A549 (cell line): ENCODE data around the gene ARHGAP19. TPM values are rescaled to one million over a fixed set of nuclear protein-coding genes. Genes with fewer than 3 reads are reported as not detected.

ENCODE experiments used
- ATAC-seq, 2 experiments: fragments of 200-7000 bp in 1 of 2; fragments of >200 bp in 1 of 2; cut with Nextera tagmentation in 1 of 2; cut with Tn5 transposase in 1 of 2; 3 replicates each; pipeline versions ENCODE4 v1.8.0 to v1.9.1; 2018 to 2020; ENCODE audit warnings: mild to moderate bottlenecking in 1 of 2, moderate library complexity in 1 of 2
- CTCF ChIA-PET: fragments of 300-600 bp; sonication (Branson Sonifier 250); formaldehyde crosslinking; extraction: SDS; loops from one replicate; lab custom pipeline; 2021; ENCODE audit warnings: antibody characterized with exemption, inconsistent platforms; lab: Yijun Ruan, JAX
- POLR2A ChIA-PET: fragments of 350-600 bp; formaldehyde crosslinking; extraction: SDS; loops from one replicate; lab custom pipeline; 2021; ENCODE audit warnings: antibody characterized with exemption, inconsistent platforms; lab: Yijun Ruan, JAX
- DNase-seq, 2 experiments: peaks; one replicate each; pipeline versions ENCODE4 v3.0.0 to v3.0.0-alpha.2; 2011 to 2016; ENCODE audit warnings: low read depth in 1 of 2, low spot score in 1 of 2
- FAIRE-seq: peaks from 2 replicates; lab custom pipeline; 2011; peaks lifted over from hg19 to GRCh38; lab: Jason Lieb, UNC
- H3K27ac ChIP-seq, 2 experiments: fragments of >200 bp; sonication (Bioruptor Twin); formaldehyde crosslinking; 3 replicates each; pipeline ENCODE4 v1.5.1; 2016 to 2017
- H3K4me1 ChIP-seq: fragments of >200 bp; sonication (Bioruptor Twin); formaldehyde crosslinking; 3 replicates; pipeline ENCODE4 v1.6.1; 2016
- H3K4me2 ChIP-seq: fragments of >200 bp; sonication (Bioruptor Twin); formaldehyde crosslinking; 3 replicates; pipeline ENCODE4 v1.6.1; 2016
- H3K4me3 ChIP-seq: fragments of >200 bp; sonication (Bioruptor Twin); formaldehyde crosslinking; 3 replicates; pipeline ENCODE4 v1.5.1; 2016
- H3K9me3 ChIP-seq: fragments of >200 bp; sonication (Bioruptor Twin); formaldehyde crosslinking; 3 replicates; pipeline ENCODE4 v1.6.1; 2016
- BHLHE40 ChIP-seq: IDR thresholded peaks from 2 replicates; pipeline ENCODE4 v1.6.1; 2012; ENCODE audit warnings: low read depth, low read length, inconsistent platforms
- CBX8 ChIP-seq: fragments of 200-600 bp; sonication (generic); IDR thresholded peaks from 2 replicates; pipeline ENCODE4 v1.6.1; 2016
- CEBPB ChIP-seq, 2 experiments: fragments of >200 bp in 1 of 2; sonication (Bioruptor Twin) in 1 of 2; formaldehyde crosslinking in 1 of 2; IDR thresholded peaks; 2 replicates each; pipeline ENCODE4 v1.6.1; 2012 to 2016
- CHD2 ChIP-seq: fragments of 150-350 bp; IDR thresholded peaks from 2 replicates; pipeline ENCODE4 v1.6.1; 2014; ENCODE audit warnings: low read length; ENCODE audit not compliant: partially characterized antibody
- CHD4 ChIP-seq: fragments of 200-600 bp; sonication (generic); IDR thresholded peaks from 2 replicates; pipeline ENCODE4 v1.6.1; 2016; ENCODE audit warnings: antibody characterized with exemption, mild to moderate bottlenecking, borderline replicate concordance
- FOSL2 ChIP-seq, 2 experiments: fragments of 450-650 bp in 1 of 2; fragments of >200 bp in 1 of 2; sonication (Bioruptor Twin) in 1 of 2; formaldehyde crosslinking; IDR thresholded peaks; 2 replicates each; pipeline versions ENCODE4 v1.5.0 to v1.6.1; 2016 to 2020; ENCODE audit warnings: mild to moderate bottlenecking in 1 of 2, moderate library complexity in 1 of 2
- HOXB13 ChIP-seq: fragments of 250-450 bp; sonication (Bioruptor Pico); IDR thresholded peaks from 2 replicates; pipeline ENCODE4 v1.5.0; 2020; ENCODE audit warnings: low read depth, mild to moderate bottlenecking, moderate library complexity
- JUNB ChIP-seq: fragments of >200 bp; sonication (Bioruptor Twin); formaldehyde crosslinking; IDR thresholded peaks from 2 replicates; pipeline ENCODE4 v1.6.1; 2016
- NPAS2 ChIP-seq: fragments of 250-450 bp; sonication (Bioruptor Pico); IDR thresholded peaks from 2 replicates; pipeline ENCODE4 v1.8.0; 2022; ENCODE audit warnings: mild to moderate bottlenecking, moderate library complexity, borderline replicate concordance
- NR3C1 ChIP-seq: fragments of >200 bp; sonication (Bioruptor Twin); formaldehyde crosslinking; IDR thresholded peaks from 3 replicates; pipeline ENCODE4 v1.6.1; 2017
- PHF8 ChIP-seq: fragments of 200-600 bp; sonication (generic); IDR thresholded peaks from 2 replicates; pipeline ENCODE4 v1.6.1; 2016; ENCODE audit warnings: low read depth, mild to moderate bottlenecking, antibody characterized with exemption, moderate library complexity, borderline replicate concordance
- RAD21 ChIP-seq, 2 experiments: fragments of >200 bp in 1 of 2; sonication (Bioruptor Twin) in 1 of 2; formaldehyde crosslinking in 1 of 2; IDR thresholded peaks in 1 of 2; conservative IDR thresholded peaks in 1 of 2; 2 replicates in 1 of 2; 3 replicates in 1 of 2; pipeline ENCODE4 v1.6.1; 2012 to 2018; ENCODE audit warnings: inconsistent platforms in 1 of 2
- RARB ChIP-seq: fragments of 250-450 bp; sonication (Bioruptor Pico); IDR thresholded peaks from 2 replicates; pipeline ENCODE4 v1.8.0; 2021; ENCODE audit warnings: mild to moderate bottlenecking, moderate library complexity
- RCOR1 ChIP-seq: fragments of 150-350 bp; IDR thresholded peaks from 2 replicates; pipeline ENCODE4 v1.6.1; 2014; ENCODE audit warnings: antibody characterized with exemption, low read length, low read depth
- RNF2 ChIP-seq: fragments of 200-600 bp; sonication (generic); IDR thresholded peaks from 2 replicates; pipeline ENCODE4 v1.6.1; 2016; ENCODE audit warnings: low read depth, mild to moderate bottlenecking, antibody characterized with exemption, moderate library complexity, borderline replicate concordance
- SMC3 ChIP-seq: fragments of >200 bp; sonication (Bioruptor Twin); formaldehyde crosslinking; IDR thresholded peaks from 3 replicates; pipeline ENCODE4 v1.6.1; 2018; ENCODE audit warnings: inconsistent platforms
- ZSCAN20 ChIP-seq: fragments of 250-450 bp; sonication (Bioruptor Pico); IDR thresholded peaks from 2 replicates; pipeline ENCODE4 v1.8.0; 2022; ENCODE audit warnings: mild to moderate bottlenecking, moderate library complexity
- WGBS: methylation state at CpG from one replicate; pipeline ENCODE4 v1.1.6; 2017; ENCODE audit errors: missing lambda C conversion rate; 5-methylcytosine and 5-hydroxymethylcytosine counted together
- polyA plus RNA-seq, 4 experiments: library from polyadenylated mRNA; depleted of rRNA in 3 of 4; stranded (reverse); fragments of >200 nt; fragmentation: RNase III in 1 of 4; extraction: RNeasy Plus Mini Kit Qiagen cat#74134 plus additional on column Dnase treatment in 1 of 4; gene quantifications; 2 replicates in 3 of 4; 3 replicates in 1 of 4; pipeline ENCODE4 v1.2.3, GENCODE V29; 2011 to 2017
- TF ChIP-seq, protein P1 (sequence below): fragments of 250-450 bp; sonication (Bioruptor Pico); IDR thresholded peaks from 2 replicates; pipeline ENCODE4 v1.5.0; 2021; ENCODE audit warnings: mild to moderate bottlenecking, moderate library complexity, borderline replicate concordance
- TF ChIP-seq, protein P2 (sequence below): fragments of >200 bp; sonication (Bioruptor Twin); formaldehyde crosslinking; IDR thresholded peaks from 3 replicates; pipeline ENCODE4 v1.5.1; 2016
- TF ChIP-seq, protein P3 (sequence below): fragments of >200 bp; sonication (Bioruptor Twin); formaldehyde crosslinking; IDR thresholded peaks from 3 replicates; pipeline ENCODE4 v1.6.1; 2016
- TF ChIP-seq, protein P4 (sequence below): fragments of 250-450 bp; sonication (Bioruptor Pico); IDR thresholded peaks from 2 replicates; pipeline ENCODE4 v1.5.0; 2020; ENCODE audit warnings: low read depth, mild to moderate bottlenecking, moderate library complexity

ARHGAP19 gene
- polyA plus RNA-seq, 2 of the 4 experiments (the other 2 are of a cell fraction) = 6.0 to 11.9 TPM

DNA sequence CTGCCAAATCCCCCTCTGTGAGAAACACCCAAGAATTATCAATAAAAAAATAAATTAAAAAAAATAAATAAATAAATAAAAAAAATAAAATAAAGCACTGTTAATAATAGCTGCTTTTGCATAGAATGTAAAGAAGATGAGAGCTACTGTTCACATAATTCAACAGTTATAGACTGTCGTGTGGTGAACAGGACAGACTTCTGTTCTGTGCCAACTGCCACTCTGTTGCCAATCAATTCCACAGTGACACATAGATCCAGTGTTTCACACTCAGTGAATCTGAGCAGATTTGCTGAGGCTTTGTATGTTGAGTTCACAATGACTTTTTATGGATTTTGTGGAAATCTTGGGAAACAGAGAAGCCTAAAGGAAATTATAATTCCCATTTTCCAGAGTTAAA is 14.9 kb downstream of the ARHGAP19 start:
- CTCF ChIA-PET = interaction anchor here (0.7 to 2.9 kb wide), 14 partner anchors 9 to 94 kb away, joined by 5 to 43 read pairs (median 12); partner anchors contain the start of genes ARHGAP19 and FRAT2
- FAIRE-seq (no peak), DNase-seq (no peak), ATAC-seq (no peak)
- Histone ChIP-seq H3K9me3 (no peaks in the 10 kb centered on the region), H3K4me1 (peaks cover 21% of the 10 kb centered on the region), H3K27ac (no peak overlapping the region), H3K4me2 (no peak overlapping the region), H3K4me3 (no peak overlapping the region)
- POLR2A ChIA-PET = no interaction called here
- TF ChIP-seq ZSCAN20 (CRISPR knock-in tag) (no peak), NR3C1 (no peak), HOXB13 (CRISPR knock-in tag) (no peak), FOSL2 (IDR thresholded peaks at IDR 0.05) (no peak), FOSL2 (CRISPR knock-in tag; IDR thresholded peaks at IDR 0.05) (no peak), RNF2 (no peak), NPAS2 (CRISPR knock-in tag) (no peak), RCOR1 (no peak), SMC3 (no peak), CEBPB (IDR thresholded peaks at IDR 0.05) (no peak), CHD4 (no peak), CHD2 (no peak), PHF8 (no peak)
- TF ChIP-seq, protein P1, sequence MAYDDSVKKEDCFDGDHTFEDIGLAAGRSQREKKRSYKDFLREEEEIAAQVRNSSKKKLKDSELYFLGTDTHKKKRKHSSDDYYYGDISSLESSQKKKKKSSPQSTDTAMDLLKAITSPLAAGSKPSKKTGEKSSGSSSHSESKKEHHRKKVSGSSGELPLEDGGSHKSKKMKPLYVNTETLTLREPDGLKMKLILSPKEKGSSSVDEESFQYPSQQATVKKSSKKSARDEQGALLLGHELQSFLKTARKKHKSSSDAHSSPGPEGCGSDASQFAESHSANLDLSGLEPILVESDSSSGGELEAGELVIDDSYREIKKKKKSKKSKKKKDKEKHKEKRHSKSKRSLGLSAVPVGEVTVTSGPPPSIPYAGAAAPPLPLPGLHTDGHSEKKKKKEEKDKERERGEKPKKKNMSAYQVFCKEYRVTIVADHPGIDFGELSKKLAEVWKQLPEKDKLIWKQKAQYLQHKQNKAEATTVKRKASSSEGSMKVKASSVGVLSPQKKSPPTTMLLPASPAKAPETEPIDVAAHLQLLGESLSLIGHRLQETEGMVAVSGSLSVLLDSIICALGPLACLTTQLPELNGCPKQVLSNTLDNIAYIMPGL (CRISPR knock-in tag) = no peak
- TF ChIP-seq, protein P2, sequence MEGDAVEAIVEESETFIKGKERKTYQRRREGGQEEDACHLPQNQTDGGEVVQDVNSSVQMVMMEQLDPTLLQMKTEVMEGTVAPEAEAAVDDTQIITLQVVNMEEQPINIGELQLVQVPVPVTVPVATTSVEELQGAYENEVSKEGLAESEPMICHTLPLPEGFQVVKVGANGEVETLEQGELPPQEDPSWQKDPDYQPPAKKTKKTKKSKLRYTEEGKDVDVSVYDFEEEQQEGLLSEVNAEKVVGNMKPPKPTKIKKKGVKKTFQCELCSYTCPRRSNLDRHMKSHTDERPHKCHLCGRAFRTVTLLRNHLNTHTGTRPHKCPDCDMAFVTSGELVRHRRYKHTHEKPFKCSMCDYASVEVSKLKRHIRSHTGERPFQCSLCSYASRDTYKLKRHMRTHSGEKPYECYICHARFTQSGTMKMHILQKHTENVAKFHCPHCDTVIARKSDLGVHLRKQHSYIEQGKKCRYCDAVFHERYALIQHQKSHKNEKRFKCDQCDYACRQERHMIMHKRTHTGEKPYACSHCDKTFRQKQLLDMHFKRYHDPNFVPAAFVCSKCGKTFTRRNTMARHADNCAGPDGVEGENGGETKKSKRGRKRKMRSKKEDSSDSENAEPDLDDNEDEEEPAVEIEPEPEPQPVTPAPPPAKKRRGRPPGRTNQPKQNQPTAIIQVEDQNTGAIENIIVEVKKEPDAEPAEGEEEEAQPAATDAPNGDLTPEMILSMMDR = no peak
- TF ChIP-seq, protein P3, sequence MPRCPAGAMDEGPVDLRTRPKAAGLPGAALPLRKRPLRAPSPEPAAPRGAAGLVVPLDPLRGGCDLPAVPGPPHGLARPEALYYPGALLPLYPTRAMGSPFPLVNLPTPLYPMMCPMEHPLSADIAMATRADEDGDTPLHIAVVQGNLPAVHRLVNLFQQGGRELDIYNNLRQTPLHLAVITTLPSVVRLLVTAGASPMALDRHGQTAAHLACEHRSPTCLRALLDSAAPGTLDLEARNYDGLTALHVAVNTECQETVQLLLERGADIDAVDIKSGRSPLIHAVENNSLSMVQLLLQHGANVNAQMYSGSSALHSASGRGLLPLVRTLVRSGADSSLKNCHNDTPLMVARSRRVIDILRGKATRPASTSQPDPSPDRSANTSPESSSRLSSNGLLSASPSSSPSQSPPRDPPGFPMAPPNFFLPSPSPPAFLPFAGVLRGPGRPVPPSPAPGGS = no peak
- WGBS = 79% methylated on average over 1 of the region's 1 CpG

DNA sequence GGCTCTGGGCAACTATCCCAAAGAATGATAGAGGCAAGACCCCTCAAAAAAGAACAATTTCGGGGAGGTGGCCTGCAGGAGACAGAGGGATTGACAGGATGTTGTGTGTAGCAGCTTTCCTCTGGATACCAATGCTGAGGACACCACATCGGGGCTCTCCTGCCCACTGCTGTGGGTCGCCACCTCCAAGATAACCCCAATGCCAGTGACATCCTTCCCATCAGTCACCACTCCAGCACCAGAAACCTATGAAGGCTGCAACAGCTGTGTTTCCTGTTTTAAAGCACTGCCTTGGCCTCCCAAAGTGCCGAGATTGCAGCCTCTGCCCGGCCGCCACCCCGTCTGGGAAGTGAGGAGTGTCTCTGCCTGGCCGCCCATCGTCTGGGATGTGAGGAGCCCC is 17.6 kb downstream of the ARHGAP19 start:
- WGBS = 64% methylated on average over 3 of the region's 9 CpGs
- H3K4me1 ChIP-seq = peaks cover 19% of the 10 kb centered on the region
- no peak for ATAC-seq
- no peak for FAIRE-seq
- no peak overlapping the region for H3K27ac ChIP-seq
- ChIA-PET CTCF (interaction anchor here (0.8 to 1.1 kb wide), 4 partner anchors 11 to 80 kb away, joined by 3 to 4 read pairs (median 3); partner anchors contain the start of gene ARHGAP19), POLR2A (no interaction called here)
- no peak overlapping the region for H3K4me2 ChIP-seq
- no peaks in the 10 kb centered on the region for H3K9me3 ChIP-seq
- DNase-seq = no peak
- no peak for TF ChIP-seq CHD2
- TF ChIP-seq, all 56 proteins: peak for 0
- H3K4me3 ChIP-seq = no peak overlapping the region

DNA sequence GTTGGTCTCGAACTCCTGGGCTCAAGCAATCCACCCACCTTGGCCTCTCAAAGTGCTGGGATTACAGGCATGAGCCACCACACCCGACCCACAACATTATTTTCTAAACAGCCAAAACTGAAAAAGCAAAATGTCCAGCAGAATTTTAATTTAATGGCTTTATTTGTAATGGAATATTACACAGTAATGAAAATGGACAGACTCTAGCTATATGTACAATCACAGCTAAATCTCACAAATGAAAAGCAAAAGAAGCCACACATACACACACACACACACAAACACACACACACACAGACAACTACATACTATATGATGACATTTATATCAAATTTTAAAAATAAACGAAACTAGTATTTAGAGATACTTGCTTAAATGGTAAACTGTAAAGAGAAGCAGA is 18.7 kb downstream of the ARHGAP19 start:
- ATAC-seq (no peak), DNase-seq (no peak), FAIRE-seq (no peak)
- WGBS = 84% methylated on average over 3 of the region's 3 CpGs
- Histone ChIP-seq H3K4me1 (peaks cover 8% of the 10 kb centered on the region), H3K4me3 (no peak overlapping the region), H3K4me2 (no peak overlapping the region), H3K27ac (no peak overlapping the region), H3K9me3 (no peaks in the 10 kb centered on the region)
- CTCF ChIA-PET = interaction anchor here (0.9 to 1.7 kb wide), 3 partner anchors 13 to 86 kb away, joined by 3 to 4 read pairs (median 3); partner anchors contain the start of gene ARHGAP19
- TF ChIP-seq RARB (CRISPR knock-in tag) (no peak), JUNB (no peak), RAD21 (conservative IDR thresholded peaks at IDR 0.05 in 1 of 2, IDR thresholded peaks at IDR 0.05 in 1 of 2) (no peak), RNF2 (no peak), CBX8 (no peak), BHLHE40 (no peak)
- TF ChIP-seq, protein P4, sequence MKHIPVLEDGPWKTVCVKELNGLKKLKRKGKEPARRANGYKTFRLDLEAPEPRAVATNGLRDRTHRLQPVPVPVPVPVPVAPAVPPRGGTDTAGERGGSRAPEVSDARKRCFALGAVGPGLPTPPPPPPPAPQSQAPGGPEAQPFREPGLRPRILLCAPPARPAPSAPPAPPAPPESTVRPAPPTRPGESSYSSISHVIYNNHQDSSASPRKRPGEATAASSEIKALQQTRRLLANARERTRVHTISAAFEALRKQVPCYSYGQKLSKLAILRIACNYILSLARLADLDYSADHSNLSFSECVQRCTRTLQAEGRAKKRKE (CRISPR knock-in tag) = no peak
- POLR2A ChIA-PET = no interaction called here
